K562 (cell line): ENCODE data around the gene PPP1CA. TPM values are rescaled to one million over a fixed set of nuclear protein-coding genes. Genes with fewer than 3 reads are reported as not detected.

Experiments used
- BCOR ChIP-seq: fragments of 450-650 bp; IDR thresholded peaks from 2 replicates; pipeline ENCODE4 v1.6.1; 2016
- CHCHD3 ChIP-seq: fragments of 250-450 bp; sonication (Bioruptor Pico); IDR thresholded peaks from 2 replicates; pipeline ENCODE4 v2.1.2; 2022; ENCODE audit warnings: mild to moderate bottlenecking
- CTCFL ChIP-seq: IDR thresholded peaks from 2 replicates; pipeline ENCODE4 v1.6.1; 2011; ENCODE audit warnings: borderline replicate concordance, low read depth, mild to moderate bottlenecking, moderate library complexity, low read length; ENCODE audit not compliant: insufficient read depth, poor library complexity, severe bottlenecking
- DIDO1 ChIP-seq: fragments of 450-650 bp; IDR thresholded peaks from 2 replicates; pipeline ENCODE4 v1.6.1; 2016; ENCODE audit warnings: low read depth, missing biosample characterization, missing genetic modification characterization
- EGR1 ChIP-seq: fragments of 450-650 bp; conservative IDR thresholded peaks from 2 replicates; pipeline ENCODE4 v1.6.1; 2017; ENCODE audit warnings: mild to moderate bottlenecking
- GABPB2 ChIP-seq: fragments of 250-450 bp; sonication (Bioruptor Pico); conservative IDR thresholded peaks from 2 replicates; pipeline ENCODE4 v1.5.1; 2021; ENCODE audit warnings: mild to moderate bottlenecking
- HDAC6 ChIP-seq: IDR thresholded peaks from 2 replicates; pipeline ENCODE4 v1.6.1; 2012; ENCODE audit warnings: low read depth, mild to moderate bottlenecking, control low read depth, inconsistent platforms, low read length, moderate library complexity
- HDAC8 ChIP-seq: fragments of 450-650 bp; IDR thresholded peaks from 2 replicates; pipeline ENCODE4 v1.6.1; 2016; ENCODE audit warnings: mild to moderate bottlenecking, missing genetic modification characterization, moderate library complexity, missing compliant biosample characterization
- ILK ChIP-seq: fragments of 450-650 bp; IDR thresholded peaks from 2 replicates; pipeline ENCODE4 v1.6.1; 2016; ENCODE audit warnings: missing genetic modification characterization, low read depth, mild to moderate bottlenecking, missing compliant biosample characterization, moderate library complexity, borderline replicate concordance
- KAT8 ChIP-seq: fragments of 450-650 bp; IDR thresholded peaks from 2 replicates; pipeline ENCODE4 v1.6.1; 2016; ENCODE audit warnings: low read depth, mild to moderate bottlenecking
- KLF16 ChIP-seq: IDR thresholded peaks from 2 replicates; pipeline ENCODE4 v1.6.1; 2016; ENCODE audit warnings: antibody characterized with exemption
- MAFK ChIP-seq: IDR thresholded peaks from 2 replicates; pipeline ENCODE4 v1.6.1; 2011; ENCODE audit warnings: low read length, improper control_type of control experiment
- MAZ ChIP-seq, 2 experiments: fragments of 450-650 bp in 1 of 2; sonication (generic) in 1 of 2; formaldehyde crosslinking; IDR thresholded peaks in 1 of 2; conservative IDR thresholded peaks in 1 of 2; 2 replicates each; pipeline versions ENCODE4 v1.4.0 to v1.5.0; 2020; ENCODE audit warnings: mild to moderate bottlenecking in 1 of 2, missing genetic modification reagents in 1 of 2
- MCM5 ChIP-seq: fragments of 450-650 bp; IDR thresholded peaks from 2 replicates; pipeline ENCODE4 v1.6.1; 2016; ENCODE audit warnings: low read depth
- POLR2H ChIP-seq: IDR thresholded peaks from 2 replicates; pipeline ENCODE4 v1.6.1; 2016; ENCODE audit warnings: missing genetic modification characterization, low read depth, mild to moderate bottlenecking, control low read depth, missing compliant biosample characterization, moderate library complexity
- POU5F1 ChIP-seq: fragments of 150-350 bp; IDR thresholded peaks from 2 replicates; pipeline ENCODE4 v1.6.1; 2014; ENCODE audit warnings: borderline replicate concordance, low read length, low read depth, mild to moderate bottlenecking; ENCODE audit not compliant: partially characterized antibody
- PYGO2 ChIP-seq: fragments of 450-650 bp; IDR thresholded peaks from 2 replicates; pipeline ENCODE4 v1.6.1; 2016; ENCODE audit warnings: mild to moderate bottlenecking, missing genetic modification characterization, moderate library complexity, missing compliant biosample characterization
- TAF1 ChIP-seq: IDR thresholded peaks from 2 replicates; pipeline ENCODE4 v1.6.1; 2011; ENCODE audit warnings: mild to moderate bottlenecking, low read length, moderate library complexity; ENCODE audit not compliant: insufficient read depth, control insufficient read depth, severe bottlenecking; ENCODE audit errors: extremely low read depth
- XRCC5 ChIP-seq: fragments of 200-400 bp; formaldehyde crosslinking; IDR thresholded peaks from 2 replicates; pipeline ENCODE4 v1.6.1; 2017; ENCODE audit warnings: low read depth, mild to moderate bottlenecking, low read length
- ZFP30 ChIP-seq: fragments of 250-450 bp; sonication (Bioruptor Pico); IDR thresholded peaks from 2 replicates; pipeline ENCODE4 v1.8.0; 2022; ENCODE audit warnings: moderate library complexity, mild to moderate bottlenecking, inconsistent platforms, borderline replicate concordance
- ZFX ChIP-seq: sonication (generic); formaldehyde crosslinking; IDR thresholded peaks from 2 replicates; pipeline ENCODE4 v1.8.0; 2022; ENCODE audit warnings: mild to moderate bottlenecking, missing genetic modification reagents, moderate library complexity
- ZNF347 ChIP-seq: fragments of 450-650 bp; formaldehyde crosslinking; IDR thresholded peaks from 2 replicates; pipeline ENCODE4 v1.4.0; 2020; ENCODE audit warnings: low read depth, mild to moderate bottlenecking, moderate library complexity
- ZNF583 ChIP-seq: fragments of 250-450 bp; sonication (Bioruptor Pico); IDR thresholded peaks from 2 replicates; pipeline ENCODE4 v1.4.0; 2020
- ZNF586 ChIP-seq: fragments of 450-650 bp; formaldehyde crosslinking; conservative IDR thresholded peaks from 2 replicates; pipeline ENCODE4 v1.4.0; 2020; ENCODE audit warnings: mild to moderate bottlenecking, moderate library complexity
- ZNF696 ChIP-seq: fragments of 250-450 bp; sonication (Bioruptor Pico); conservative IDR thresholded peaks from 2 replicates; pipeline ENCODE4 v1.4.0; 2020; ENCODE audit warnings: mild to moderate bottlenecking, moderate library complexity
- ZNF699 ChIP-seq: fragments of 250-450 bp; sonication (Bioruptor Pico); IDR thresholded peaks from 2 replicates; pipeline ENCODE4 v1.8.0; 2021; ENCODE audit warnings: mild to moderate bottlenecking, moderate library complexity; ENCODE audit not compliant: insufficient replicate concordance
- polyA plus RNA-seq, 8 experiments: library from polyadenylated mRNA; depleted of rRNA in 4 of 8; stranded (reverse) in 5 of 8; unstranded in 3 of 8; fragments of >200 nt; fragmentation: Nextera tagmentation in 2 of 8; fragmentation: Illumina TruSeq in 1 of 8; extraction: Ambion mirVana in 2 of 8; extraction: Trizol in 1 of 8; gene quantifications; 2 replicates each; pipeline versions ENCODE4 v1.2.1 to v1.2.3, GENCODE V29; 2011 to 2014; ENCODE audit warnings: inconsistent platforms in 1 of 8, missing spikeins in 1 of 8
- total RNA-seq, 7 experiments: library from RNA; depleted of rRNA in 6 of 7; stranded (reverse); fragments of >200 nt in 6 of 7; fragmentation: Illumina TruSeq in 2 of 7; extraction: Trizol in 2 of 7; gene quantifications; 2 replicates each; pipeline versions ENCODE4 v1.2.1 to v1.2.3, GENCODE V29; 2011 to 2021; ENCODE audit warnings: low replicate concordance in 1 of 7
- TF ChIP-seq, protein P1 (sequence below): sonication (generic); formaldehyde crosslinking; IDR thresholded peaks from 2 replicates; pipeline ENCODE4 v1.8.0; 2022; ENCODE audit warnings: missing genetic modification reagents, mild to moderate bottlenecking, moderate library complexity, borderline replicate concordance

The PPP1CA gene
- total and polyA plus RNA-seq, 9 of the 15 experiments (the other 6 are each of a cell fraction or from before 2014, with no cell fraction given) = 18.2 to 242 (median 188) TPM

DNA sequence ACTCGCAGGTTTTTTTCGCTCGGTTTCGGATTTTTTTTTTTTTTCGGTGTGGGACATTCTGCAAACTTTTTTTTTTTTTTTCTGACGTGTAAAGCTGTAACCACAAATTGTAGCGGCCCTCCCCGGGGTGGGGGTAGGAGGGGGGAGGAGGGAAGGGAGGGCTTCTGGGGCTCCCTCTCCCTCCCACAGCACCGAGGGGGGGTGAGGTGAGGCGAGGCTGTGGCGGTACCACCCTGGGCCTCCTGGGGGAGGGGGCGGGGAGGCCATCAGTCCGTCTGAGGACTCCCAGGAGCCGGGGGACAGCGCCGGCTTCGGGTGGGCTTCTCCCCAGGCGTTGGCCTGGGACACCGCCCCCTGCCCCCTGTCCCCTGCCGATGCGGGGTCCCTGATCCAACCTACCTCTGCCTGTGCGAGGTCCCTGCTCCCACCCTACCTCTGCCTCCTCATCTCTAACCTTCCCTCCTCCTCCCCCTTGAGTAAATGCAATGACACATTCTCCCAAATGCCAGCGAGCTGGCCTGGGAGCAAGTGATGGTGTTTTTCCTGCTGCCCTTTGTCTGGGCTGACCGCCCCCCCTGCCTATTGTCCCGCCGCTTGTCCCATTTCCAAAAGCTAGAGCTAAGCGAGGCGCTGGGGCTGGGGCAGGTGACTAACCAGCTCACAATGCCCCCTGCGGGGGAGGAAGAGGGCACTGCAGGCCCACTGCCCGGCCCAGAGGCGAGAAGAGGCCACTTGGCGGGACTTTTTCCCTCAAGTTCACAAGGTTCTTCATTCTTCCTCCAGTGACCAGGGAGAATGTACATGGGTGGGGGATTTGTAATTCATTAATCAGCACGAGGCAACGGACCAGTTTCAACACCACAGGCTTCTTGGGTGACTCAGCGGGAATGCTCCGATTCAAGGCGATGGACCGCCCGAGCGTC, 27.7 kb downstream of the PPP1CA start (continued):
- TF ChIP-seq XRCC5 (no peak), KAT8 (no peak), HDAC6 (no peak), EGR1 (peak; percentile 81), ZNF696 (CRISPR knock-in tag) (no peak), ZFP30 (CRISPR knock-in tag) (no peak), MAZ (CRISPR knock-in tag; conservative IDR thresholded peaks at IDR 0.05 in 1 of 2, IDR thresholded peaks at IDR 0.05 in 1 of 2) (peak; percentile 54 to 87), CTCFL (no peak), MAFK (peak; percentile 80), TAF1 (peak; percentile 46), PYGO2 (tag) (no peak), ZFX (peak; percentile 1; the same call in 1 of the 2 replicates), ILK (tag) (no peak), KLF16 (no peak), POU5F1 (no peak), BCOR (no peak), DIDO1 (no peak), HDAC8 (tag) (no peak), POLR2H (tag) (no peak), ZNF586 (CRISPR knock-in tag) (no peak), MCM5 (no peak), ZNF583 (CRISPR knock-in tag) (no peak), CHCHD3 (CRISPR knock-in tag) (no peak), GABPB2 (CRISPR knock-in tag) (no peak), ZNF347 (no peak), ZNF699 (CRISPR knock-in tag) (no peak)
- TF ChIP-seq, protein P1, sequence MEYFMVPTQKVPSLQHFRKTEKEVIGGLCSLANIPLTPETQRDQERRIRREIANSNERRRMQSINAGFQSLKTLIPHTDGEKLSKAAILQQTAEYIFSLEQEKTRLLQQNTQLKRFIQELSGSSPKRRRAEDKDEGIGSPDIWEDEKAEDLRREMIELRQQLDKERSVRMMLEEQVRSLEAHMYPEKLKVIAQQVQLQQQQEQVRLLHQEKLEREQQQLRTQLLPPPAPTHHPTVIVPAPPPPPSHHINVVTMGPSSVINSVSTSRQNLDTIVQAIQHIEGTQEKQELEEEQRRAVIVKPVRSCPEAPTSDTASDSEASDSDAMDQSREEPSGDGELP (CRISPR knock-in tag) = peak; percentile 59; the same call in 1 of the 2 replicates
